Fibroblast of skin of right quadriceps (primary cell): ENCODE measurements around the gene JMJD7.

Source experiments
- DNase-seq: peaks from one replicate; pipeline ENCODE4 v3.0.0-alpha.2; 2013

The JMJD7 gene

GRCh38 chr15:41827880-41828806 lies at the start of gene JMJD7:
Gene JMJD7, plus strand, starts transcription at chr15:41828092. Its CDS starts 33 bp downstream, at chr15:41828125.
- DNase-seq: peak; percentile 83

GRCh38 chr15:41778521-41778920 lies 49.4 kb upstream of the JMJD7 start:
- no peak for DNase-seq

DNA sequence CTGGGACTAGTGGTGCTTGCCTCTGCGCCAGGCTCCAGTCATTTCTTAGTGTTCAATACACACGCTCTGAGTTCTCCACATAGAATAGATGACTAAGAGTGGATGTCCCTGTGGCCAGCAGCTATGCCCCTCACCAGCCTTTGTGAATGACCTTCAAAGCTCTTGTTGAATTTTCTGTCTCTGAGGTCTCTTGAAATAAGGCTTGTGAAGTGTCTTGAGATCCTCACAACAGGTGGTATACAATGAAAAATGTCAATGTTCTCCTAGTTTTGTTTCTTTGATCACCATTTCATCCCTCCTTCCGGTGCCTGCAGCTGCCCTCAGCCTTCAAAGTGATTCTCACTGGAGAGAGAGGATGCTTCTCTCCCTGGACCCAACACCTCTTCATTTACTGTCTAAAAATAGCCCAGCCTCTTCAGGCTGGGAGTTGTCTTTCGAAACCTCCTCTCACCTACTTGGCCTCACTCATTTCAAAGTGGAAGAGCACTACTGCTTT lies 48.2 kb upstream of the JMJD7 start:
- no peak for DNase-seq

GRCh38 chr15:41780266-41780665 lies 47.6 kb upstream of the JMJD7 start:
- DNase-seq: no peak

GRCh38 chr15:41780727-41781126 lies 47.2 kb upstream of the JMJD7 start:
- DNase-seq: no peak

DNA sequence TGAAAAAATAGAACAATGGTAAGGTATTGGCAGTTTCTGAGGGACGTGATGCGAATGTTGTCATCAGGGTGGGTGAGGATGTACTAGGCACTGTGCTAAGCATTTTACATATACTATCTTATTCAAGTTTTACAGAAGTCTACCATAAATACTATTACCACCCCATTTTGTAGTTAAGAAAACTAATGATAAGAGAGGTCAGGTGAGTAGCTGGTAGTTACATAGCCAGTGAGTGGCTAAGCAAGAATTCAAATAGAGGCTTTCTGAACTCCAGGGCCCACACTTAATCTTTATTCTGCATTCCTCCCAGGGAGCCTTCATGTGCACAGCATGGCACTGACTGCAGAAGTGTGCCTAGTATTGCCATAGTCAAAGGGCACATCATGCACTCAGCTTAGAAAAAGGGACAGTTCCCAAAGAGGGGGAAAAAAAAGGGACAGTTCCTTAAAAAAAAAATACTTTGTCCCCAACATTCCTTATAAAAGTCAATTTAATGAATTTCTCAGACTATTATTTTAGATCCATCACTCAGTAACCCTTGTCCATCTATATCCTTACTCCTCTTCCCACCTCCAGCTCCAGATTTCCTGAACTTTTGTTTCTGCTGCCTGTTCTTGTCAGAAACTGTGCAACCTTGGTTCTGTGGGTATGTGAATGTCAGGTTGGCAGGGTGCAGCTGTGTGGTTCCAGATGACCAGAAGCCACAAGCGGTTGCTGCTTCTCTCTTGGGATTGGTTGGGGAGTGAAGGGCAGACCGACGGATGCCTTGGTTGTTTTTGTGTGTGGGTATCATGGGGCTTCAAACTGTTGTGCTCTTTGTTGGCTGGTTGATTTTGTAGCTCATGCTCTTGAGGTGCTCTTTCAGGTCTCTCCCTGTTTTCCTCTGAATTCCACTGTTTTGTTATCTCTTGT lies 45.3 kb upstream of the JMJD7 start:
- no peak for DNase-seq

- no peak for DNase-seq
Measured at GRCh38 chr15:41783296-41783695, 44.6 kb upstream of the JMJD7 start.

- no peak for DNase-seq
Measured at GRCh38 chr15:41788262-41788661, 39.6 kb upstream of the JMJD7 start.

- no peak for DNase-seq
Measured at GRCh38 chr15:41789236-41789635, 38.7 kb upstream of the JMJD7 start.

DNA sequence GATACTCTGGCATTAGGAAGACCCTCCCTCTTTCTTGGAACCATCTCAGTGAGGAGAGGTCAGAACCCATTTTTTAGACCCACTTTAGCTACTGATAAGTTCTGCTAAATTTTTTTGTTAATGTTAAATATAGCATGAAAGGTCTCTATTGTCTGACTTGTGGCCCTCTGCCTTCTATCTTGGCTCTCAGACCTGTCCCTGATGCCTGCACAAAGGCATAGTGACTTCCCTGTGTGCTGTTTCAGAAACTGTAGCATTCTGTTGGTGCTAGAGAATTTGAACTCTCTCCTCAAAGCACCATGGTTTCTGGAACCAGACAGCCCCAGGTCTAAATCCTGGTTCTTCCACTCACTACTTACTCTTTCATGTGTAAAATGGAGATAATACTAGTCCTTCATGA lies 38.2 kb upstream of the JMJD7 start:
- DNase-seq: no peak

GRCh38 chr15:41790169-41790568 lies 37.7 kb upstream of the JMJD7 start:
- DNase-seq: no peak

GRCh38 chr15:41790756-41791546 lies 36.9 kb upstream of the JMJD7 start:
- peak; percentile 74 for DNase-seq

- DNase-seq: no peak
Measured at GRCh38 chr15:41791547-41791937, 36.4 kb upstream of the JMJD7 start.

DNA sequence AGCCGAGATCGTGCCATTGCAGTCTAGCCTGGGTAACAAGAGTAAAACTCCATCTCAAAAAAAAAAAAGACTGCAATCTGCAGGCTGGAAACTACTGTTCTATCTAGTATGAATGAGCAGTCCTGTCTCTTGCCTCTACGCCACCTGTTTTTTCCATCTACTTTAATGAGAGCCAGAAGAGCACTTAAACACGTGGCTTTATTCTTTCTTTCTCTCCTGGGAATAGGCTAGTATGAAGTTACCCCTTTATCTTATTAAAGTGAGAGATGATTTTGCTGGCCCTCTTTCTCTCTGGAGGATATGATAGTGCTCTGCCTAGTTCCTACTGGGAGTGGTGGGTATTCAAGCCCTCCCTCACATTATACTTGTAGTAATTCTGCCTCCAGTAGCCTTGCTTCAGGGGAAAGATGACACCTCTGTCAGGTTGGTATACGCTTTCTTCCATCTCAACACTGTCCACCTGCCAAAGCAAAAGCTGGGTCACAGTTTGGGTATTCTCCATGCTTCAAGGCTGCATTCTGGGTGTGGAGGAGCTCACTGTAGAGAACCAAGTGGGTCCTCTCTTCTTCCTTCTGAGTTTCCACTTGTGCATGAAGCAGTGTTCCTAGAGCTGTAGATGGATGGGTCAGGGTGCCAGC lies 35.8 kb upstream of the JMJD7 start:
- no peak for DNase-seq

GRCh38 chr15:41794081-41794480 lies 33.8 kb upstream of the JMJD7 start:
- peak; percentile 52 for DNase-seq

GRCh38 chr15:41795996-41796856 lies 31.7 kb upstream of the JMJD7 start:
- DNase-seq: peak; percentile 90

GRCh38 chr15:41797201-41797944 lies 30.5 kb upstream of the JMJD7 start:
- no peak for DNase-seq

GRCh38 chr15:41798607-41799487 lies 29.0 kb upstream of the JMJD7 start:
- DNase-seq: no peak

GRCh38 chr15:41799488-41799805 lies 28.4 kb upstream of the JMJD7 start:
- DNase-seq: no peak
